ENCODE measurements around the gene PHACTR2.
"Not testable (repeated sequence)": the region's sequence is repeated elsewhere in the genome, so short reads cannot be mapped to it uniquely, and the experiment has no call there.

PHACTR2 gene

GRCh38 chr6:143699430-143699825 lies 21.7 kb downstream of the PHACTR2 start:
- no peak for DNase-seq

GRCh38 chr6:143700684-143701348 lies 23.1 kb downstream of the PHACTR2 start:
- DNase-seq: no peak

- DNase-seq: no peak
These were observed 23.8 kb downstream of the PHACTR2 start for GRCh38 chr6:143701349-143702234.

GRCh38 chr6:143705569-143705968 lies 27.8 kb downstream of the PHACTR2 start:
- no peak for DNase-seq

DNA sequence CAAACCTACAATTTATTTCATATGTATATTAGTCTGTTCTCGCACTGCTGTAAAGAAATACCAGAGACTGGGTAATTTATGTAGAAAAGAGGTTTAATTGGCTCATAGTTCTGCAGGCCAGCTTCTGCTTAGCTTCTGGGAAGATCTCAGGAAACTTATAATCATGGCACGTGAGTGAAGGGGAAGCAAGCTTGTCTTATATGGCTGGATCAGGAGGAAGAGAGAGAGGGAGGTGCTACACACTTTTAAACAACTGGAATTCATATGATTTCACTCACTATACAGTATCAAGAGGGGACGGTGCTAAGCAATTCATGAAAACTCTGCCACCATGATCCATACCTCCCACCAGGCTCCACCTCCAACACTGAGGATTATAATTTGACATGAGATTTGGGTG lies 29.9 kb downstream of the PHACTR2 start:
- no peak for DNase-seq

GRCh38 chr6:143708889-143709288 lies 31.1 kb downstream of the PHACTR2 start:
- no peak for DNase-seq

DNA sequence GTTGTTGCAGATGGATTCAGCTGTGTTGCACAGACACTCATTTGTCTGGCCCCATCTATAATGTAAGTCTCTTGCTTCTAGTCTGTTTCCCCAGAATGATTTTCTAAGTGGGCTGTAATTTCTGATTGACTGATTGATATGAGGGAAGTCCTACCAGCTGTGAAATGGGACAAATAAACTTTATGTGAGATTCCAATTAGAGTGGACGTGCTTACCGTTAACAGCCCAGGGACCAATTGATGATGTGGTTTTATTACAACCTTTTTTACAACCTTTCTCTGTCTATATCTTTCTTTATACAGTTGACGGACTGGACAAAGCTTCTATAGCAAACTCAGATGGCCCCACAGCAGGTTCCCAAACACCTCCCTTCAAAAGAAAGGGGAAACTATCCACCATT lies 33.9 kb downstream of the PHACTR2 start:
- no peak for DNase-seq

DNA sequence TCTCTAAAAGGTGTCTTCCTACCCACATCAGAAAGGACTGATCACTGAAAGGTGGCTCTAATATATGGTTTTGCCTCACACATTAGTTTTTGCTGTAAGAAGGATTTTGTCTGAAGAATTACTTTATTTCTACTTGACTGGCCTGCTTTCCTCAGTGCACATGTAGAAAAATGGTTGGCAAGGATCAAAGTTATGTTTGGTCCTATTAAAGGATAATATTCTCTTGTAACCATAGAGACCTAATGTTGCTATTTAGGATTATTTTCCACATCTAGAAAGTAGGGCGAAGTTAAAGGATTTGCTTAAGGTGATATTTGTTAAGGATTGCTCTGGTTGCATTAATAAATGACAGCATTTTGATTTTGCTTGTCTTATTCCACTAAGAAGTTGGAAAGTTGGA lies 40.7 kb downstream of the PHACTR2 start:
- DNase-seq: no peak

- no peak for DNase-seq
These were observed 43.9 kb downstream of the PHACTR2 start for GRCh38 chr6:143721642-143722041.

GRCh38 chr6:143724876-143725275 lies 47.1 kb downstream of the PHACTR2 start:
- no peak for DNase-seq

- DNase-seq: no peak
These were observed 48.4 kb downstream of the PHACTR2 start for GRCh38 chr6:143726015-143726647.

GRCh38 chr6:143727035-143727434 lies 49.3 kb downstream of the PHACTR2 start:
- no peak for DNase-seq

- DNase-seq: no peak
These were observed 54.0 kb downstream of the PHACTR2 start for GRCh38 chr6:143731789-143732188.

GRCh38 chr6:143732536-143732935 lies 54.8 kb downstream of the PHACTR2 start:
- no peak for DNase-seq

- no peak for DNase-seq
These were observed 55.7 kb downstream of the PHACTR2 start for GRCh38 chr6:143733510-143733909.

GRCh38 chr6:143734641-143735063 lies 56.9 kb downstream of the PHACTR2 start:
- DNase-seq: no peak

DNA sequence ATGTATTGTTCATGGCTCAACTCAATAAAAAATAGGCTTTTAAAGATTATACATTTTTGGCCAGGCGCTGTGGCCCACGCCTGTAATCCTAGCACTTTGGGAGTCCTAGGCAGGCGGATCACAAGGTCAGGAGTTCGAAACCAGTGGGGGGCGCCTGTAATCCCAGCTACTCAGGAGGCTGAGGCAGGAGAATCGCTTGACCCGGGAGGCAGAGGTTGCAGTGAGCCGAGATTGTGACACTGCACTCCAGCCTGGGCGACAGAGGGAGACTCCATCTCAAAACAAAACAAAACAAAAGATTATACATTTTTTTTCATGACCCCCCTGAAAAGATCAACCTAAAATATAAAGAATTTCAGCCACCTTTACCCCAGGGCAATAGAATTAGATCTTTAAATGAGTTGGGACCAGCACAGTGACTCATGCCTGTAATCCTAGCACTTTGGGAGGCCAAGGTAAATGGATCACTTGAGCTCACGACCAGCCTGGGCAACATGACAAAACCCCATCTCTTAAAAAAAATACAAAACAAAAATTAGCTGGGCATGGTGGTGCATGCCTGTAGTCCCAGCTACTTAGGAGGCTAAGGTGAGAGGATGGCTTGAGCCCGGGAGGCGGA lies 60.4 kb downstream of the PHACTR2 start:
- not testable (repeated sequence) for DNase-seq

GRCh38 chr6:143739341-143739851 lies 61.6 kb downstream of the PHACTR2 start:
- no peak for DNase-seq

- DNase-seq: no peak
These were observed 62.4 kb downstream of the PHACTR2 start for GRCh38 chr6:143740213-143740612.

GRCh38 chr6:143741480-143741879 lies 63.7 kb downstream of the PHACTR2 start:
- no peak for DNase-seq

DNA sequence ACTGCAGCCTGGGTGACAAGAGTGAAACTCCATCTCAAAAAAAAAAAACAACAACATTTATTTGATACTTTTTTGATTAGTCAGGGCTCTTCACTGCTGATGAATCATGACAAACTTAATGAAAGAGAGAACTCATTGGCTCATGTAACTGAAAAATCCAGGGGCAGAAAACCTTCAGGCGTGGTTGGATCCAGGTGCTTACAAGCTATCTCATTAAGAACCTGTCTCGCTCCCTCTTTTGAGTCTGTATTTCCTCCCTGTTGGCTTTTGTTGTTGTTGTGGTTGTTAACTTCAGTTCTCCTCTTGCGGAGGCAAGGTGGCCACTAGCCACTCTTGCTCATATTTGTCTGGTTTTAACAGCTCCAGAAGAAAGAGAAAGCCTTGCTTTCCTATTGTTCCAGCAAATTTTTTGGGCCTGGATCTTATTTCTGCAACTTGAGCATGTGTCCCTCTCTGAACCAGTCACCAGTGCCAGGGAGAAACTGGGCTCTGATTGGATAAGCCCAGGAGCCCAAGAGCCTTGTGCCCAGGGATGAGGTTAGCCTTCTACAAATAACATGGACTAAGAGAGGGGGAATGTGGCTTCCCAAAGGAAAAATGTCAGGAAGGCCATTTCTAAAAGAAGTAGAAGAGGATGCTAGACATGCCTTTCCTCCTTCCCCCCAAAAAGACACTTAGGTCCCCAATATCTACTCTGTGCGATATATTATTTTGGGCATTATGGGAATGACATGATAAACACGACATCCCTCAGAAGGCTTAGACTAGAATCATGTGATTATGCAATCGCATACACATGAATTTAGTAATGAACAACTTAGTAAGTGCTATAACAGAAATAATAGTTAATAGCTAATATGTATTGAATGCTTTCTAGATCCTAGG lies 64.5 kb downstream of the PHACTR2 start:
- DNase-seq: no peak

DNA sequence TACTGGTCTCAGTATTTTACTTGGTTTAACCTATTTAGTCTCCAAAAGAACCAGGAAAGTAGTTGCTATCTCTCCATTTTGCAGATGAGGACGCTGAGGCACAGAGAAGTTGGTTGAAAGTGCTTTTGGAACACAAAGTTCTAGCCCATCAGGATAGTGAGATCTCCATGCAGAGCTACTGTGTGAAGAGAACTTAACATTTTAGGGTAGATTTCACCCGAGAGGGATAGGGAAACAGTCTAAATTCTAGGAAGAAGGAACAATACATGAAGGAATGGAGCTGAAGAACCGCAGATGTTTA lies 65.1 kb downstream of the PHACTR2 start:
- no peak for DNase-seq
